Liver (tissue), 9 donors: Measurements from ENCODE around the gene LLGL2. TPM values are rescaled to one million over a fixed set of nuclear protein-coding genes. Genes with fewer than 3 reads are reported as not detected.
A peak's percentile ranks its signal among the peaks of the same experiment; 100 is the strongest.

ENCODE experiments used
- DNase-seq: peaks from one replicate; pipeline ENCODE4 v3.0.0-alpha.2; 2017; ENCODE audit warnings: low spot score
- H3K27ac ChIP-seq, 2 donors: one replicate each; pipeline ENCODE4 v1.7.0; 2013; ENCODE audit warnings: inconsistent platforms in 2 of 2, low read length in 2 of 2, control low read depth in 1 of 2, low read depth in 1 of 2, mild to moderate bottlenecking in 1 of 2
- H3K27me3 ChIP-seq, 4 donors: one replicate each; pipeline versions ENCODE4 v1.6.1 to v1.7.0; 2013; ENCODE audit warnings: low read length in 3 of 4, inconsistent platforms in 1 of 4, mild to moderate bottlenecking in 1 of 4, moderate library complexity in 1 of 4; ENCODE audit not compliant: control insufficient read depth in 4 of 4, insufficient read depth in 4 of 4
- H3K36me3 ChIP-seq, 4 donors: one replicate each; pipeline versions ENCODE4 v1.6.1 to v1.7.0; 2013; ENCODE audit warnings: low read length in 3 of 4, mild to moderate bottlenecking in 3 of 4, low read depth in 1 of 4, moderate library complexity in 1 of 4; ENCODE audit not compliant: control insufficient read depth in 4 of 4, insufficient read depth in 3 of 4
- H3K4me1 ChIP-seq, 4 donors: one replicate each; pipeline versions ENCODE4 v1.6.1 to v1.7.0; 2013; ENCODE audit warnings: low read length in 3 of 4, mild to moderate bottlenecking in 3 of 4, moderate library complexity in 1 of 4; ENCODE audit not compliant: control insufficient read depth in 4 of 4, insufficient read depth in 4 of 4
- H3K4me3 ChIP-seq, 3 donors: one replicate each; pipeline versions ENCODE4 v1.6.1 to v1.7.0; 2013; ENCODE audit warnings: low read length in 3 of 3, control low read depth in 1 of 3, low read depth in 1 of 3, mild to moderate bottlenecking in 1 of 3
- H3K9ac ChIP-seq, 2 donors: one replicate each; pipeline ENCODE4 v1.7.0; 2013; ENCODE audit warnings: low read length in 2 of 2, mild to moderate bottlenecking in 2 of 2, moderate library complexity in 2 of 2, control low read depth in 1 of 2, low read depth in 1 of 2
- H3K9me3 ChIP-seq, 4 donors: one replicate each; pipeline versions ENCODE4 v1.6.1 to v1.7.0; 2013; ENCODE audit warnings: low read length in 3 of 4; ENCODE audit not compliant: control insufficient read depth in 4 of 4
- CTCF ChIP-seq: fragments of 150-350 bp; IDR thresholded peaks from 2 replicates; pipeline ENCODE4 v1.5.1; 2017; ENCODE audit warnings: improper control_type of control experiment, low read depth, low read length; ENCODE audit not compliant: missing input control
- EGR1 ChIP-seq, 2 donors: IDR thresholded peaks; 2 replicates each; pipeline ENCODE4 v1.6.1; 2016 to 2018; ENCODE audit warnings: antibody characterized with exemption in 2 of 2, low read depth in 2 of 2
- FOXA1 ChIP-seq: IDR thresholded peaks from 2 replicates; pipeline ENCODE4 v1.6.1; 2016; ENCODE audit warnings: antibody characterized with exemption
- FOXA2 ChIP-seq: IDR thresholded peaks from 2 replicates; pipeline ENCODE4 v1.6.1; 2016; ENCODE audit warnings: antibody characterized with exemption
- GABPA ChIP-seq, 2 donors: IDR thresholded peaks in 1 of 2; conservative IDR thresholded peaks in 1 of 2; 2 replicates each; pipeline ENCODE4 v1.6.1; 2016; ENCODE audit warnings: antibody characterized with exemption in 2 of 2, mild to moderate bottlenecking in 1 of 2, moderate library complexity in 1 of 2
- HNF4A ChIP-seq, 2 donors: conservative IDR thresholded peaks; 2 replicates each; pipeline ENCODE4 v1.6.1; 2016; ENCODE audit warnings: antibody characterized with exemption in 2 of 2, mild to moderate bottlenecking in 2 of 2
- HNF4G ChIP-seq: IDR thresholded peaks from 2 replicates; pipeline ENCODE4 v1.6.1; 2016; ENCODE audit warnings: antibody characterized with exemption
- JUND ChIP-seq, 2 donors: IDR thresholded peaks; 2 replicates each; pipeline ENCODE4 v1.6.1; 2016; ENCODE audit warnings: antibody characterized with exemption in 2 of 2
- MAX ChIP-seq: IDR thresholded peaks from 2 replicates; pipeline ENCODE4 v1.6.1; 2016; ENCODE audit warnings: antibody characterized with exemption
- NR2F2 ChIP-seq: IDR thresholded peaks from 2 replicates; pipeline ENCODE4 v1.6.1; 2016; ENCODE audit warnings: antibody characterized with exemption
- RAD21 ChIP-seq, 2 donors: IDR thresholded peaks; 2 replicates each; pipeline ENCODE4 v1.6.1; 2016; ENCODE audit warnings: antibody characterized with exemption in 2 of 2, mild to moderate bottlenecking in 2 of 2
- RXRA ChIP-seq, 2 donors: IDR thresholded peaks; 2 replicates each; pipeline ENCODE4 v1.6.1; 2017 to 2018; ENCODE audit warnings: antibody characterized with exemption in 2 of 2, mild to moderate bottlenecking in 1 of 2
- SP1 ChIP-seq: IDR thresholded peaks from 2 replicates; pipeline ENCODE4 v1.6.1; 2018; ENCODE audit warnings: antibody characterized with exemption, mild to moderate bottlenecking
- YY1 ChIP-seq: IDR thresholded peaks from 2 replicates; pipeline ENCODE4 v1.6.1; 2016; ENCODE audit warnings: antibody characterized with exemption, mild to moderate bottlenecking
- WGBS: extraction: QIAGEN DNeasy Blood & Tissue Kit; methylation state at CpG from one replicate; pipeline ENCODE4 v1.1.7; 2013; 5-methylcytosine and 5-hydroxymethylcytosine counted together
- polyA plus RNA-seq, 2 donors: library from polyadenylated mRNA; stranded (reverse) in 1 of 2; unstranded in 1 of 2; fragments of 200-250 nt in 1 of 2; fragments of >200 nt in 1 of 2; fragmentation: Nextera tagmentation in 1 of 2; extraction: Ambion mirVana in 1 of 2; gene quantifications; one replicate each; pipeline versions ENCODE4 v1.2.1 to v1.2.3, GENCODE V29; 2013 to 2015
- total RNA-seq, 2 donors: library from RNA; depleted of rRNA; stranded (reverse); fragments of >200 nt; gene quantifications; one replicate each; pipeline ENCODE4 v1.2.3, GENCODE V29; 2014
- TF ChIP-seq, protein P1 (sequence below): IDR thresholded peaks from 2 replicates; pipeline ENCODE4 v1.6.1; 2016; ENCODE audit warnings: antibody characterized with exemption
- donor health status: healthy.
- donor health status: healthy.
- donor health status: healthy.
- donor health status: healthy.
- donor health status: healthy.

The LLGL2 gene
- total and polyA plus RNA-seq, 4 donors = 23.2 to 69.6 (median 38.5) TPM

DNA sequence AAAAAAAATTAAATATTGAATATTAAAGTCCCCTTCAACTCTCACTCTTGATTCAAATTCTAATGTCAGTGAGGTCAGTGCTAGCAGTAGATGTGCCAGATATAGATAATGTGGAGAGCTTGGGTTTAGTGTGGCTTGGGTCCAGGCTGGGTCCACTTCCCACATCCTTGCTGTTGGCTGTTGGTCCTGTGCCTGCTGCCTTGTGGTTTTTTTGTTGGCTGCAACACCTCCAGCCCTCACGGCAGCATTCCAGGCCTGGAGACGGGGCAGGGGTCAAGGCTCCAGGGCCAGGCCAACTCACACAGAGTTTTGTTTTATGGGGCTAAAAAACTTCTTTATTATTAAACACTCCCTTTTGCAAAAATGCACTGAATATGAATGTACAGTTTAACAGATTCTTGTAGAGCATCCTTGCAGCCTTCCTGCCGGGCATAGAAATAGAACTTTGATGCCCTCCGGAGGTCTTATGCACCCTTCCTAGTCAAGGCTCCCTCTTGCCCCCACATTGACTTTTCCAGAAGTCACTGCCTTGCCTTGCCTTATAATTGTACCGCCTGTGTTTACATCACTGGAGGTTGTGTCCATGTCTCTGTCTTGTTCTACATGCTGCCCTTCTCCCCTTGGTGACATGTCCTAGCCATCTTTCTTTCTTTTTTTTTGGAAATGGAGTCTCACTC lies 36.6 kb downstream of the LLGL2 start (continued):
- TF ChIP-seq MAX (no peak), SP1 (peak; percentile 73), JUND (IDR thresholded peaks at IDR 0.05) (peak in 1 of 2 donors; percentile 71)

GRCh38 chr17:75563063-75563758 lies 37.7 kb downstream of the LLGL2 start:
- H3K9ac ChIP-seq = no peak overlapping the region
- H3K4me3 ChIP-seq = no peak overlapping the region
- H3K36me3 ChIP-seq = peaks cover 3 to 43% (median 25%) of the 10 kb centered on the region in 4 donors
- WGBS = 97% methylated on average over 28 of the region's 28 CpGs
- DNase-seq = no peak
- no peaks in the 10 kb centered on the region for H3K9me3 ChIP-seq
- no peak overlapping the region for H3K27ac ChIP-seq
- no peak for TF ChIP-seq HNF4A (conservative IDR thresholded peaks at IDR 0.05)
- no peak for TF ChIP-seq NR2F2
- no peak for TF ChIP-seq RAD21 (IDR thresholded peaks at IDR 0.05)
- TF ChIP-seq YY1 = no peak
- TF ChIP-seq RXRA (IDR thresholded peaks at IDR 0.05) = no peak
- TF ChIP-seq MAX = no peak
- TF ChIP-seq EGR1 (IDR thresholded peaks at IDR 0.05; ENCODE audit: low read depth in 2 of 2) = no peak
- TF ChIP-seq HNF4G = no peak
- TF ChIP-seq SP1 = no peak
- TF ChIP-seq CTCF = no peak
- TF ChIP-seq GABPA (IDR thresholded peaks at IDR 0.05 in 1 of 2, conservative IDR thresholded peaks at IDR 0.05 in 1 of 2) = no peak
- no peak for TF ChIP-seq FOXA1
- TF ChIP-seq, protein P1, sequence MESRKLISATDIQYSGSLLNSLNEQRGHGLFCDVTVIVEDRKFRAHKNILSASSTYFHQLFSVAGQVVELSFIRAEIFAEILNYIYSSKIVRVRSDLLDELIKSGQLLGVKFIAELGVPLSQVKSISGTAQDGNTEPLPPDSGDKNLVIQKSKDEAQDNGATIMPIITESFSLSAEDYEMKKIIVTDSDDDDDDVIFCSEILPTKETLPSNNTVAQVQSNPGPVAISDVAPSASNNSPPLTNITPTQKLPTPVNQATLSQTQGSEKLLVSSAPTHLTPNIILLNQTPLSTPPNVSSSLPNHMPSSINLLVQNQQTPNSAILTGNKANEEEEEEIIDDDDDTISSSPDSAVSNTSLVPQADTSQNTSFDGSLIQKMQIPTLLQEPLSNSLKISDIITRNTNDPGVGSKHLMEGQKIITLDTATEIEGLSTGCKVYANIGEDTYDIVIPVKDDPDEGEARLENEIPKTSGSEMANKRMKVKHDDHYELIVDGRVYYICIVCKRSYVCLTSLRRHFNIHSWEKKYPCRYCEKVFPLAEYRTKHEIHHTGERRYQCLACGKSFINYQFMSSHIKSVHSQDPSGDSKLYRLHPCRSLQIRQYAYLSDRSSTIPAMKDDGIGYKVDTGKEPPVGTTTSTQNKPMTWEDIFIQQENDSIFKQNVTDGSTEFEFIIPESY = no peak
- TF ChIP-seq FOXA2 = no peak
- peaks cover 12 to 32% (median 27%) of the 10 kb centered on the region in 4 donors for H3K4me1 ChIP-seq
- H3K27me3 ChIP-seq = no peaks in the 10 kb centered on the region

GRCh38 chr17:75564195-75564594 lies 38.7 kb downstream of the LLGL2 start:
- no peaks in the 10 kb centered on the region for H3K27me3 ChIP-seq
- 96% methylated on average over 11 of the region's 11 CpGs for WGBS
- H3K9me3 ChIP-seq = no peaks in the 10 kb centered on the region
- no peak for TF ChIP-seq FOXA2
- no peak for TF ChIP-seq RAD21 (IDR thresholded peaks at IDR 0.05)
- no peak for TF ChIP-seq CTCF
- TF ChIP-seq JUND (IDR thresholded peaks at IDR 0.05) = no peak
- TF ChIP-seq YY1 = no peak
- DNase-seq = no peak
- H3K4me3 ChIP-seq = no peak overlapping the region
- H3K36me3 ChIP-seq = peaks cover 6 to 50% (median 26%) of the 10 kb centered on the region in 4 donors
- peaks cover 8 to 24% (median 19%) of the 10 kb centered on the region in 4 donors for H3K4me1 ChIP-seq
- no peak overlapping the region for H3K9ac ChIP-seq
- no peak overlapping the region for H3K27ac ChIP-seq
